OCI-LY7 (cell line): ENCODE measurements around the gene MAT2B. TPM values are rescaled to one million over a fixed set of nuclear protein-coding genes. Genes with fewer than 3 reads are reported as not detected.

ENCODE experiments used
- BruUV-seq: library from RNA; stranded (reverse); fragments of 400-500 nt; replicated peaks from 2 replicates; lab custom pipeline; 2021; lab: Mats Ljungman, UMichigan
- CTCF ChIA-PET: fragments of 300-600 bp; sonication (Branson Sonifier 250); formaldehyde crosslinking; loops from one replicate; lab custom pipeline; 2022; ENCODE audit warnings: antibody characterized with exemption; ENCODE audit not compliant: unreplicated experiment; lab: Charles Lee
- POLR2A ChIA-PET: fragments of 300-600 bp; sonication (Branson Sonifier 250); formaldehyde crosslinking; loops from one replicate; lab custom pipeline; 2022; ENCODE audit warnings: antibody characterized with exemption; lab: Charles Lee
- DNase-seq: peaks from one replicate; pipeline ENCODE4 v3.0.0-alpha.2; 2015; ENCODE audit warnings: low spot score
- H2AFZ ChIP-seq: fragments of 200-600 bp; sonication (generic), shearing (Covaris generic); 2 replicates; pipeline ENCODE4 v1.6.1; 2014; ENCODE audit warnings: mild to moderate bottlenecking, antibody characterized with exemption, low read length, moderate library complexity
- H3K27ac ChIP-seq: fragments of 200-600 bp; sonication (generic); 2 replicates; pipeline ENCODE4 v1.5.1; 2014; ENCODE audit warnings: mixed run types, low read depth, mild to moderate bottlenecking, moderate library complexity, low read length, inconsistent platforms; ENCODE audit not compliant: poor library complexity, severe bottlenecking
- H3K36me3 ChIP-seq: fragments of 200-600 bp; sonication (generic); 2 replicates; pipeline ENCODE4 v1.6.1; 2014; ENCODE audit warnings: mild to moderate bottlenecking, antibody characterized with exemption, low read length, moderate library complexity, mixed read lengths; ENCODE audit not compliant: insufficient read depth
- H3K4me1 ChIP-seq: fragments of 200-600 bp; sonication (generic); 2 replicates; pipeline ENCODE4 v1.5.1; 2014; ENCODE audit warnings: mild to moderate bottlenecking, low read length; ENCODE audit not compliant: insufficient read depth, poor library complexity, severe bottlenecking
- H3K4me2 ChIP-seq: fragments of 200-600 bp; sonication (generic); 2 replicates; pipeline ENCODE4 v1.6.1; 2014; ENCODE audit warnings: mild to moderate bottlenecking, low read length
- H3K4me3 ChIP-seq: fragments of 200-600 bp; sonication (generic); 2 replicates; pipeline ENCODE4 v1.5.1; 2014; ENCODE audit warnings: mild to moderate bottlenecking, low read depth, low read length; ENCODE audit not compliant: poor library complexity, severe bottlenecking
- H3K79me2 ChIP-seq: fragments of 200-600 bp; sonication (generic); 2 replicates; pipeline ENCODE4 v1.6.1; 2016; ENCODE audit warnings: low read depth, mild to moderate bottlenecking, low read length, moderate library complexity, mixed read lengths; ENCODE audit not compliant: insufficient read depth
- H3K9me2 ChIP-seq: fragments of 200-600 bp; sonication (generic); 2 replicates; pipeline ENCODE4 v1.6.1; 2016; ENCODE audit warnings: mild to moderate bottlenecking, low read length, mixed read lengths; ENCODE audit not compliant: insufficient read depth
- H3K9me3 ChIP-seq: fragments of 200-600 bp; sonication (generic); 2 replicates; pipeline ENCODE4 v1.6.1; 2014; ENCODE audit warnings: mild to moderate bottlenecking, mixed run types, low read length, mixed read lengths
- H4K20me1 ChIP-seq: fragments of 200-600 bp; sonication (generic); 2 replicates; pipeline ENCODE4 v1.6.1; 2014; ENCODE audit warnings: mild to moderate bottlenecking, antibody characterized with exemption, low read length, moderate library complexity, mixed read lengths; ENCODE audit not compliant: insufficient read depth
- CTCF ChIP-seq: fragments of 200-600 bp; sonication (generic); conservative IDR thresholded peaks from 2 replicates; pipeline ENCODE4 v1.5.1; 2014; ENCODE audit warnings: mild to moderate bottlenecking, antibody characterized with exemption, low read length, moderate library complexity, mixed read lengths
- EZH2phosphoT487 ChIP-seq: fragments of 200-600 bp; sonication (generic); IDR thresholded peaks from 2 replicates; pipeline ENCODE4 v1.6.1; 2018; ENCODE audit warnings: low read depth, borderline replicate concordance, mild to moderate bottlenecking, mixed run types, antibody characterized with exemption, low read length, moderate library complexity, mixed read lengths
- intact Hi-C: fragments of 100-400 bp; cut with micrococcal nuclease; formaldehyde crosslinking; loops from one replicate; pipeline ENCODE4 v1.10.0; 2022; ENCODE audit not compliant: unreplicated experiment
- total RNA-seq, 2 experiments: library from RNA; depleted of rRNA in 1 of 2; stranded (reverse); fragments of >200 nt in 1 of 2; shearing (Covaris generic) in 1 of 2; gene quantifications; 2 replicates each; pipeline ENCODE4 v1.2.3, GENCODE V29; 2014 to 2022

MAT2B gene
- total RNA-seq, 2 experiments from 2014 or later: 35.0 to 52.5 TPM

GRCh38 chr5:163463063-163463435 is 42.4 kb upstream of the MAT2B start:
- Histone ChIP-seq H3K4me2 (peak overlapping the region; percentile 89), H2AFZ (no peak overlapping the region; the same call in 1 of the 2 replicates), H3K36me3 (peaks cover 59% of the 10 kb centered on the region), H3K9me2 (no peaks in the 10 kb centered on the region), H3K9me3 (no peaks in the 10 kb centered on the region), H3K4me3 (peak overlapping the region; percentile 90), H4K20me1 (no peaks in the 10 kb centered on the region), H3K27ac (peak overlapping the region; percentile 92), H3K79me2 (peaks cover 79% of the 10 kb centered on the region), H3K4me1 (peaks cover 26% of the 10 kb centered on the region)
- CTCF ChIA-PET: no interaction called here
- no TSS peak for BruUV-seq
- no peak for DNase-seq
- POLR2A ChIA-PET: interaction anchor here (0.7 to 9.6 kb wide), 5 partner anchors 14 to 45 kb away, joined by 3 to 197 read pairs (median 16); partner anchors contain the start of genes CCNG1 and MAT2B
- TF ChIP-seq EZH2phosphoT487 (no peak), CTCF (no peak)
- intact Hi-C loops: no loop called here

- Histone ChIP-seq H3K9me2 (no peaks in the 10 kb centered on the region), H2AFZ (no peak overlapping the region), H3K27ac (no peak overlapping the region), H3K79me2 (peaks cover 46% of the 10 kb centered on the region), H3K36me3 (peaks cover 98% of the 10 kb centered on the region), H3K9me3 (no peaks in the 10 kb centered on the region), H3K4me3 (no peak overlapping the region), H3K4me1 (peaks cover 10% of the 10 kb centered on the region), H3K4me2 (no peak overlapping the region), H4K20me1 (no peaks in the 10 kb centered on the region)
- no peak for DNase-seq
- TF ChIP-seq EZH2phosphoT487 (no peak), CTCF (no peak)
- intact Hi-C loops: loop anchor here (2.0 kb wide), 1 partner anchor 15 kb away; no protein-coding TSS in a partner anchor
- no TSS peak for BruUV-seq
- ChIA-PET CTCF (interaction anchor here (1.1 kb wide), 1 partner anchor 37 kb away, joined by 3 read pairs; the partner anchor contains the start of gene MAT2B), POLR2A (interaction anchor here (0.5 to 3.7 kb wide), 9 partner anchors 9 to 34 kb away, joined by 3 to 14 read pairs (median 3); no protein-coding TSS in a partner anchor)
Measured at GRCh38 chr5:163467682-163468081, 37.7 kb upstream of the MAT2B start.

GRCh38 chr5:163473635-163474243 is 31.7 kb upstream of the MAT2B start:
- no TSS peak for BruUV-seq

More at GRCh38 chr5:163473635-163474243, 31.7 kb upstream of the MAT2B start:
- H3K79me2 ChIP-seq: no peaks in the 10 kb centered on the region
- CTCF ChIA-PET: no interaction called here
- no peak overlapping the region for H3K27ac ChIP-seq
- POLR2A ChIA-PET: interaction anchor here (0.8 to 3.4 kb wide), 8 partner anchors 9 to 34 kb away, joined by 3 to 21 read pairs (median 5); partner anchors contain the start of genes HMMR and NUDCD2
- intact Hi-C loops: no loop called here
- H3K36me3 ChIP-seq: peaks cover 99% of the 10 kb centered on the region
- no peak overlapping the region for H2AFZ ChIP-seq
- H3K9me3 ChIP-seq: no peaks in the 10 kb centered on the region
- no peaks in the 10 kb centered on the region for H3K4me1 ChIP-seq
- DNase-seq: peak; percentile 21
- no peak overlapping the region for H3K4me3 ChIP-seq
- no peak overlapping the region for H3K4me2 ChIP-seq
- TF ChIP-seq EZH2phosphoT487: no peak
- TF ChIP-seq CTCF: peak; percentile 69
- H4K20me1 ChIP-seq: no peaks in the 10 kb centered on the region
- H3K9me2 ChIP-seq: no peaks in the 10 kb centered on the region
